K562 (cell line): ENCODE results near the gene AGPAT1. TPM values are rescaled to one million over a fixed set of nuclear protein-coding genes. Genes with fewer than 3 reads are reported as not detected.

Source experiments
- DDX20 ChIP-seq: fragments of 450-650 bp; IDR thresholded peaks from 2 replicates; pipeline ENCODE4 v1.6.1; 2016; ENCODE audit warnings: missing genetic modification characterization, low read depth, mild to moderate bottlenecking, missing compliant biosample characterization, moderate library complexity
- E2F3 ChIP-seq: fragments of 250-450 bp; sonication (Bioruptor Pico); IDR thresholded peaks from 2 replicates; pipeline ENCODE4 v1.4.0; 2020; ENCODE audit warnings: mild to moderate bottlenecking
- ESRRA ChIP-seq: fragments of 450-650 bp; IDR thresholded peaks from 2 replicates; pipeline ENCODE4 v1.6.1; 2014; ENCODE audit warnings: low read depth, mild to moderate bottlenecking, moderate library complexity, borderline replicate concordance
- FOS ChIP-seq: IDR thresholded peaks from 3 replicates; pipeline ENCODE4 v1.6.1; 2011; ENCODE audit not compliant: insufficient read length; ENCODE audit errors: extremely low read depth
- FOXO4 ChIP-seq: fragments of 450-650 bp; formaldehyde crosslinking; IDR thresholded peaks from 2 replicates; pipeline ENCODE4 v1.4.0; 2020; ENCODE audit warnings: mild to moderate bottlenecking, moderate library complexity
- GTF2B ChIP-seq: IDR thresholded peaks from 2 replicates; pipeline ENCODE4 v1.6.1; 2011; ENCODE audit not compliant: insufficient read length; ENCODE audit errors: extremely low read depth
- HDAC1 ChIP-seq, 2 experiments: fragments of 450-650 bp; IDR thresholded peaks; 2 replicates each; pipeline ENCODE4 v1.6.1; 2016 to 2017; ENCODE audit warnings: inconsistent platforms in 1 of 2, mild to moderate bottlenecking in 1 of 2, moderate library complexity in 1 of 2
- KLF1 ChIP-seq: fragments of 450-650 bp; IDR thresholded peaks from 2 replicates; pipeline ENCODE4 v1.6.1; 2016; ENCODE audit warnings: missing genetic modification characterization, missing compliant biosample characterization
- MAFK ChIP-seq: IDR thresholded peaks from 2 replicates; pipeline ENCODE4 v1.6.1; 2011; ENCODE audit warnings: low read length, improper control_type of control experiment
- NCOR1 ChIP-seq: fragments of 450-650 bp; IDR thresholded peaks from 2 replicates; pipeline ENCODE4 v1.6.1; 2016; ENCODE audit warnings: mild to moderate bottlenecking, moderate library complexity
- PCBP1 ChIP-seq: fragments of 200-400 bp; formaldehyde crosslinking; IDR thresholded peaks from 2 replicates; pipeline ENCODE4 v1.6.1; 2018; ENCODE audit warnings: mild to moderate bottlenecking, low read depth, low read length; ENCODE audit not compliant: poor library complexity, severe bottlenecking
- PHB2 ChIP-seq: fragments of 450-650 bp; IDR thresholded peaks from 2 replicates; pipeline ENCODE4 v1.6.1; 2017; ENCODE audit warnings: low read depth
- PHF21A ChIP-seq: fragments of 450-650 bp; IDR thresholded peaks from 2 replicates; pipeline ENCODE4 v1.6.1; 2017; ENCODE audit warnings: low read depth, borderline replicate concordance
- POLR3G ChIP-seq: IDR thresholded peaks from 2 replicates; pipeline ENCODE4 v1.6.1; 2011; ENCODE audit not compliant: insufficient read length, insufficient replicate concordance; ENCODE audit errors: extremely low read depth
- RFX1 ChIP-seq: fragments of 450-650 bp; IDR thresholded peaks from 2 replicates; pipeline ENCODE4 v1.6.1; 2016; ENCODE audit warnings: mild to moderate bottlenecking, moderate library complexity
- SIN3B ChIP-seq: fragments of 450-650 bp; IDR thresholded peaks from 2 replicates; pipeline ENCODE4 v1.6.1; 2017; ENCODE audit warnings: low read depth, mild to moderate bottlenecking, moderate library complexity
- SMAD2 ChIP-seq: fragments of 150-350 bp; IDR thresholded peaks from 2 replicates; pipeline ENCODE4 v1.6.1; 2014; ENCODE audit warnings: low read depth, mild to moderate bottlenecking, low read length
- SMAD4 ChIP-seq: fragments of 250-450 bp; sonication (Bioruptor Pico); conservative IDR thresholded peaks from 2 replicates; pipeline ENCODE4 v1.8.0; 2021; ENCODE audit warnings: inconsistent platforms, mild to moderate bottlenecking, moderate library complexity
- SMARCE1 ChIP-seq: fragments of 450-650 bp; IDR thresholded peaks from 2 replicates; pipeline ENCODE4 v1.7.1; 2016; ENCODE audit warnings: mild to moderate bottlenecking
- SNAPC5 ChIP-seq: fragments of 250-450 bp; sonication (Bioruptor Pico); IDR thresholded peaks from 2 replicates; pipeline ENCODE4 v1.8.0; 2021; ENCODE audit warnings: moderate library complexity, mild to moderate bottlenecking, inconsistent platforms
- SP1 ChIP-seq: sonication (generic); formaldehyde crosslinking; IDR thresholded peaks from 2 replicates; pipeline ENCODE4 v1.8.1; 2022; ENCODE audit warnings: mild to moderate bottlenecking, missing genetic modification reagents
- STAT5B ChIP-seq: fragments of 250-450 bp; sonication (Bioruptor Pico); IDR thresholded peaks from 2 replicates; pipeline ENCODE4 v1.8.0; 2021; ENCODE audit warnings: mild to moderate bottlenecking, inconsistent platforms
- TAF15 ChIP-seq: fragments of 200-400 bp; formaldehyde crosslinking; IDR thresholded peaks from 2 replicates; pipeline ENCODE4 v1.6.1; 2017; ENCODE audit warnings: mild to moderate bottlenecking, low read depth, low read length, moderate library complexity
- ZC3H4 ChIP-seq: sonication (generic); formaldehyde crosslinking; IDR thresholded peaks from 2 replicates; pipeline ENCODE4 v1.9.0; 2021; ENCODE audit warnings: missing genetic modification reagents, borderline replicate concordance
- ZNF699 ChIP-seq: fragments of 250-450 bp; sonication (Bioruptor Pico); IDR thresholded peaks from 2 replicates; pipeline ENCODE4 v1.8.0; 2021; ENCODE audit warnings: mild to moderate bottlenecking, moderate library complexity; ENCODE audit not compliant: insufficient replicate concordance
- polyA plus RNA-seq, 8 experiments: library from polyadenylated mRNA; depleted of rRNA in 4 of 8; stranded (reverse) in 5 of 8; unstranded in 3 of 8; fragments of >200 nt; fragmentation: Nextera tagmentation in 2 of 8; fragmentation: Illumina TruSeq in 1 of 8; extraction: Ambion mirVana in 2 of 8; extraction: Trizol in 1 of 8; gene quantifications; 2 replicates each; pipeline versions ENCODE4 v1.2.1 to v1.2.3, GENCODE V29; 2011 to 2014; ENCODE audit warnings: inconsistent platforms in 1 of 8, missing spikeins in 1 of 8
- total RNA-seq, 7 experiments: library from RNA; depleted of rRNA in 6 of 7; stranded (reverse); fragments of >200 nt in 6 of 7; fragmentation: Illumina TruSeq in 2 of 7; extraction: Trizol in 2 of 7; gene quantifications; 2 replicates each; pipeline versions ENCODE4 v1.2.1 to v1.2.3, GENCODE V29; 2011 to 2021; ENCODE audit warnings: low replicate concordance in 1 of 7

AGPAT1 gene
- total and polyA plus RNA-seq, 9 of the 15 experiments (the other 6 are each of a cell fraction or from before 2014, with no cell fraction given), result 37.9 to 176 (median 69.4) TPM

GRCh38 chr6:32168807-32169591, 6.9 kb downstream of the AGPAT1 start (continued):
- no peak for TF ChIP-seq FOXO4
- peak; percentile 77; the same call in 1 of the 2 replicates for TF ChIP-seq SMARCE1
- no peak for TF ChIP-seq SMAD2
- TF ChIP-seq NCOR1, result peak; percentile 73
- peak; percentile 38; the same call in 1 of the 2 replicates for TF ChIP-seq PHF21A
- no peak for TF ChIP-seq RFX1
- TF ChIP-seq SMAD4 (CRISPR knock-in tag), result peak; percentile 63; the same call in 1 of the 2 replicates
- no peak for TF ChIP-seq PCBP1
- TF ChIP-seq E2F3 (CRISPR knock-in tag), result no peak
- no peak for TF ChIP-seq TAF15
- TF ChIP-seq ZC3H4 (CRISPR knock-in tag), result no peak
- TF ChIP-seq STAT5B (CRISPR knock-in tag), result no peak
- no peak for TF ChIP-seq MAFK
- TF ChIP-seq PHB2, result no peak
- no peak for TF ChIP-seq GTF2B
- TF ChIP-seq HDAC1 (IDR thresholded peaks at IDR 0.05), result peak in 1 of 2 experiments; percentile 44; a peak in 1 of 4 replicates
- TF ChIP-seq SNAPC5 (CRISPR knock-in tag), result no peak
- TF ChIP-seq ZNF699 (CRISPR knock-in tag), result no peak
- no peak for TF ChIP-seq KLF1 (tag)
- TF ChIP-seq FOS, result peak; percentile 26
- TF ChIP-seq SIN3B, result no peak
- TF ChIP-seq DDX20 (tag), result no peak
- no peak for TF ChIP-seq ESRRA
- TF ChIP-seq SP1, result no peak
- no peak for TF ChIP-seq POLR3G
